Epithelial cell of prostate (primary cell): Measurements from ENCODE around the gene HNRNPR.
"Not testable (repeated sequence)": the region's sequence is repeated elsewhere in the genome, so short reads cannot be mapped to it uniquely, and the experiment has no call there.

Source experiments
- DNase-seq: peaks from one replicate; pipeline ENCODE4 v3.0.0-alpha.2; 2011; ENCODE audit warnings: low read depth, low spot score
- H3K27ac ChIP-seq: fragments of 450-650 bp; 2 replicates; pipeline ENCODE4 v1.5.1; 2017; ENCODE audit warnings: mild to moderate bottlenecking

Gene HNRNPR

DNA sequence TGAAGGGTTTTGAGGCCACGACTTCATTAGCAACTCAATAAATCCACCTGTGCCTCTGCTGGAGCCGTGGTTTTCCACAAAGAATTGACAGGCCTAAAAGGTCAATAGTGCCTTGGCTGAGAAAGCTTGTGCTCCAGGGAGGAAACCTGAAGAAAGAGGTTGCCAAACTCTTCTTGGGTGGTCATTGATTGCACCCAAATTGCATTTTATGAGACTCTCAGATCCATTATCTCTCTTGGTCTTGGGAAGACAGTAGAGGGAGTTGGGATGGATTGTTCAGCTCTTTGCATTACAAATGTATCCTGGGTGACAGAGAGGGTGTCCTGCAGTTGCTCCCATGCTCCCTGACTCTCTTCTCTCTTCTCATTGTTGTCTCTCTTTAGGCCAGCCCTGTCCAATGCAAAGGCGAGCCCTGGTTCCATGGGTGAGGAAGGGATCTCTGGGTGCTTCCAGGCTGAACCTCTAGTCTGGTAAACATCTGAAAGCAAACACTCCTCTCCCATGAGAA, 80.7 kb downstream of the HNRNPR start:
- H3K27ac ChIP-seq: no peak overlapping the region
- DNase-seq: no peak

DNA sequence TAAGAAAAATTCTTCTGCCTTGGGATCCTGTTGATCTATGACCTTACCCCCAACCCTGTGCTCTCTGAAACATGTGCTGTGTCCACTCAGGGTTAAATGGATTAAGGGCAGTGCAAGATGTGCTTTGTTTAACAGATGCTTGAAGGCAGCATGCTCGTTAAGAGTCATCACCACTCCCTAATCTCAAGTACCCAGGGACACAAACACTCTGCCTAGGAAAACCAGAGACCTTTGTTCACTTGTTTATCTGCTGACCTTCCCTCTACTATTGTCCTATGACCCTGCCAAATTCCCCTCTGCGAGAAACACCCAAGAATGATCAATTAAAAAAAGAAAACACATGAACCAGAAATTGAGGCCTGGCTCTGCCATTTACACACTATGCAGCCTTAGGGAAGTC, 86.0 kb downstream of the HNRNPR start:
- H3K27ac ChIP-seq, DNase-seq: not testable (repeated sequence)

DNA sequence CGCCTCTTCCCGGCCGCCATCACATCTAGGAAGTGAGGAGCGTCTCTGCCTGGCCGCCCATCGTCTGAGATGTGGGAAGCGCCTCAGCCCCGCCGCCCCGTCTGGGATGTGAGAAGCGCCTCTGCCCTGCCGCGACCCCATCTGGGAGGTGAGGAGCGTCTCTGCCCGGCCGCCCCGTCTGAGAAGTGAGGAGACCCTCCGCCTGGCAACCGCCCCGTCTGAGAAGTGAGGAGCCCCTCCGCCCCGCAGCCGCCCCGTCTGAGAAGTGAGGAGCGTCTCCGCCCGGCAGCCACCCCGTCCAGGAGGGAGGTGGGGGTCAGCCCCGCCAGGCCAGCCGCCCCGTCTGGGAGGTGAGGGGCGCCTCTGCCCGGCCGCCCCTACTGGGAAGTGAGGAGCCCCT, 86.7 kb downstream of the HNRNPR start:
- not testable (repeated sequence) for H3K27ac ChIP-seq, DNase-seq
